HG03066 (cell line): ENCODE measurements around the gene TCTN1.

ENCODE experiments used
- ATAC-seq: cut with Tn5 transposase; IDR thresholded peaks from one replicate; pipeline ENCODE4 v1.9.1; 2021; ENCODE audit warnings: low read depth; ENCODE audit not compliant: unreplicated experiment

Gene TCTN1

DNA sequence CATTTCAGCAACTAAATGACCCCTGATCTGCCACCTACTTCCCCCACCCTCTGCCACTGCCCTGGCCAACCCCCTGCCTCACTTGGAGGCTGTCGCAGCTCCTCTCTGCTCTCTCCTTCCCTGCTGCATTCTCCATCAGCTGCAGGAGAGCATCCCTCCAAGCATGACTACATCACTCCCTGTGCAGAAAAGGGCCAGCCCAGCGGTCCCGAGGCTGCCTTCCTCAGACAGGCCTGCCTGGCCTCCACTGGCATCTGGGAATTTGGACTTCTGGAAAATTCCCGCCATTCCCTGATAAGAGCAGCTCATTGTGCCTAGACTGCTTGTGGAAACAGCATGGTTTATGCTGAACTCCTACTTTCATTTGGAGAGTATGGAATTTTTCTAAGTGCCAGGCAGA lies 62.2 kb downstream of the TCTN1 start:
- ATAC-seq: no peak

DNA sequence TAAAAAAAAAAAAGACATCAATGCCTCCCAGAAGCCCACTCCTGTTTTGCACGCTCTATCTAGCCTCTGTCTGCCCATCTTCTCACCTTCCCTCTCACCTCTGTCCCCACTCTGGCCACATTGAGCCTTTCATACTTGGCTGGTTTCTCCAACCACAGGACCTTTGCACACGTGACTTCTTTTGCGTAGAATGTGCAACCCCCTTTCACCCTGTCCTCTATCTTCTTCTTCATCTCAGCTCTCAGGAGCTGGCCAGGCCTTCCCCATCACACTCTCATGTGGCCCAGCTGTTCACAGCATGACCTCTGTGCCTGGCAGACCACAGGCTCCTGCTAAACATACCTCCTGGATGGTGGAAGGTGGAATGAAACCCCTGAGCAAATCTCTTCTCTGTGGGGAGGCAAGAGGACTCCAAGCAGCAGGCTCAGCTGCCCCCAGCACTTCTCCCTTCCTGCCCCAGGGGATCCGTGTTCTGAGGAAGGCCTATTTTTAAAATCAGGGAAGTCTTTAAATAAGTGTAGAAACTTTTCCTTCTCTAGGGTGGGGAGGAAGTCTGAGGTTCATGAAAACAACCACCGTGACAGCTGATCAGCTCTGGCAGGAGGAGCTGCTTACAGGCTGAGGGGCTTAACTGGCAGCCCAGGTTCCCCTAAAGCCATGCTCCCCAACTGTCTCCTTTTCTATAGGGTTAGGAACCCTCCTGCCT lies 63.4 kb downstream of the TCTN1 start:
- ATAC-seq: peak; percentile 80

DNA sequence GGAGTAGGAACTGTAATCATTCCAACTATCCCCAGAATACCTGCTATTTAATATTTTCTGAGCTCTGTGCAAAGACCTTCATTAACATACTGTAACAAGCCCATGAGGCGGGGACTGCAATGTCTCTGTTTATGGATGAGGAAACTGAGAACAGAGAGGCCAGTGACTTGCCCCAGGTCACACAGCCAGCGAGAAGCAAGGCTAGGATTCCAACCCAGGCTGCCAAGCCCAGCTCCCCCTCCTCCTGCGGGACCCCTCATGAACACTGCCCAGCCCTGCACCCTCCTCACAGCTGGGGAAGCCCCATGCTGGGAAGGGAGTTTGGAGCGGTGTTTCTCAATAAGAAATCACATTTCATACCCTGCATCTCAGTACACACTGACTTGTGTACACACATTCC lies 64.1 kb downstream of the TCTN1 start:
- ATAC-seq: no peak

DNA sequence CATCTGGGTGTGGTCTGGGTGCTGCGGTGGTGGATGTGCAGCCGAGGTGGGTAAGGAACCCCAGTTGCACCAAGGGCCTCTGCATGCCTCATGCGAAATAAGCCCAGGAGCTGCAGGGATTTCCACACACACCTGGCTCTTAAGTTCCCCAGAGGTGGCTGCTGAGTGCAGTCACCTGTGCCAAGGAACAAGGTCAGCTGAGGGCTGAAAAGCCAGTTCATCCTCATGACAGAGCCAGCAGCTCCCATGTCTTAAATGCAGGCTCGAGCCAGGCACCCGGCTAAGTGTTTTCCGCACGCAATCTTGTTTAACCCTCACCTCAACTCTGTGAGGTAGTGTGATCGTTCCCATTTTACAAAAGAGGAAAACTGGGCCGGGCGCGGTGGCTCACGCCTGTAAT lies 65.3 kb downstream of the TCTN1 start:
- ATAC-seq: no peak

DNA sequence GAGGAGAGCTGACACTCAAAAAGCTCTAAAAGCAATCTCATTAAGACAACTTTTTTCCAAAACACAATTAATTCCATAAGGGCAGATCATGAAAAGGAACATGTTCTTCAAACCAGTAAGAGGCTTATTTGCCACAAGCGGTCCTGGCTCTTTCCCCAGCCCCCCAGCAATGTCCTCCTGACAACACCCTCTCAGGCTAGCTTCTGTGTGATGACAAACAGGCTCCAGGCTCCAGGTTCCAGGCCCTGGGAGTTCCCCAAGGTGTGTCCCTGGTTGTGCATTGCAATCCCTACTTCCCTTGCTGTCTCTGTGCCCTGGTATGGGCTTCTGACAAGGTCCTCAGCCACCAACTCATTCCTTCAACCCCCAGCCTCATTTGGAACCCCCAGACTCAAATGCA lies 66.1 kb downstream of the TCTN1 start:
- no peak for ATAC-seq

DNA sequence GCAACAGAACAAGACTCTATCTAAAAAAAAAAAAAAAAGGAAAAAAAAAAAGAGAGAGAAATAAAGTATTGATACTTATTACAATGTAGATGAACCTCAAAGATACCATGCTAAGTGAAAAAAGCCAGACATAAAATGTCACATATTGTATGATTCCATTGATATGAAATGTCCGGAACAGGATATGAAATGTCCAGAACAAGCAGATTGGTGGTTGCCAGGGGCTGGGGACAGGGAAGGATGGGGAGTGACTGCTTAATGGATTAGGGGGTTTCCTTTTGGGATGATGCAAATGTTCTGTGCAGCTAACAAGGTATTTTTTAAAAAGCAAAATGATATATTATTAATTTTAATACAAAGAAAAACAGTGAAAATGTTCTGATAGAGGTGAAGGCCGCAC lies 70.0 kb downstream of the TCTN1 start:
- ATAC-seq: no peak

DNA sequence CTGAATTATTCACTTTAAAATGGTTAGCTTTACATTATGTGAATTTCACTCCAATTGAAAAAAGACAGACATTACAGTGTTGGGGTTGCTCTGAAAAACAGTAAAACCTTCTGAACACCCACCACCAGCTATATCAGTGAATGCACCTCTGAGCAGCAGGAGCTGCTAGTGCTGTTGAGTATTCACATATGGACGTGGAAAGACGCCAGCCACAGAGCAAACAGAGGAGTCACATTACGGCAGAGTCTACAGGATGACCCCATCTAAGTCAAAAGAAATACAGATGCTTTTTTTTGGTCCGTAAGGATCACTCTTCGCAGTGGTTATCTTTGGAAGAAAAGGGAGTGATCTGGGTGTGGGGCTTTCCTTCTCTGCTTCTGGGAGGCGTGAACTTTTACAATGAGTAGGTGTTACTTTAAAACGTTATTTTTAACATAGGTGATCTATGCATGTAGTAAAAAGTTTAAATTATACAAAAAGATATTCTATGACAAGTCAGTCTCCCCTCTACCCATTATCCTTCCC lies 70.4 kb downstream of the TCTN1 start:
- no peak for ATAC-seq

DNA sequence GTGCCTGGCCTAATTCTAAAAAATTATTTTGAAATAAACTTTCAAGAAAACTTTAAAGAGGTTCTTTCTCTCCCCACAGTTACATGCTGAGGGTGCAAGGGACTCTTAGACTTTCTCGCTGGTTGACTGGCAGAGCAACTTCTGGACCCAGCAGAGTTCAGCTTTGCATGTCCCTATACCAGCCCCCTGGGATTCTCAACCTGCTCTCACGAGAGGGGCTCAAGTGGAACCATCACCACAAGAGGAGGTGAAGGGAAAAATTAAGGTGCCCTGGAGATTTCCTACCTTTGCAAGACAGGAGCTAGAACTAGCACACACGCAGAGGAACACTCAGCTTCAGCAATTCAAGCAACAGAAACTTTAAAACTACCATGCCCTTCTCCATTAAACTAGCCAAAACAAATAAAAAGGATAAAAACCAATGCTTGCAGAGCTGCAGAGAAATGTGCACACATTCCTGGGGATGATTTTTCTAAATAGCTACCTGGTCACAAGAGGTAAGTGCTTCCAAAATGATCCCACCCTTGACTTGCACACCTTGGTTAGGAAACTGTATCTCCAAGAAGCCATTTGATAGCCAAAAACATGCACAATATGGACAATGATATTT lies 72.5 kb downstream of the TCTN1 start:
- no peak for ATAC-seq

DNA sequence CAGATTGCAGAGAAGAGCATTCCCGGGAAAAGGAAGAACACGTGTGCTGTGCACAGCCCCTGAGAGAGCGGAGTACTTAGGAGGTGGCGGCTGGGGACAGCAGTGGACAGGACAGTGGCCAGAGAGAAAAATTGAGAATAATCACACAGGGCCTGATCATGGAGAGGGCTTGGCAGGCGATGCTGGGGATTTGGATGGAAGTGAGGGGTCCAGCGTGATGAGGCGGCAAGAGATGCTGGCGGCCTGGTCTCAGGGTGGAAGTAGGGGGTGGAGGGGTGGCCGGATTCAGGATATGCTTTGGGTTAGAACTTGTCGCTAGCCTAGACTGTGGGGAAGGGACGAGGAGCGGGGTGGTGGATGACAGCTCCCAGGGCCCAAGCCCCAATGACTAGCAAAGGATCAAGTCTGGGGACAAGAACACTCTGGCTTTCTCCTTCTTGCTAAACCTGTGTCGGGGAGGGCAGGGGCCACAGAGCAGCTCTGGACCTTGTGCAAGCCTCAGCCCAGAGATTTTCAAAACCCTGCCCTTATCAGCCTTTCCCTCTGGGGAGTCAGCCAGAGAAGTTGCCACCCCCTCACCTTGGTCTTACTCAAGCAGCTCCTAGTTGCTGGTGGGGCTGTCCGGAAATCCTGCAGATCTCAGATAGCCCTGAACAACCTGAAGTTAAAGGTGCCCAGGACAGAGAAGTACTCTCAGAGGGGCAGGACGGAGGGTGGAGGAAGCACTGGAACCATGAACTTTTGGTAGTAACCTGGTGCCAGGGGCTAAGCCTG lies 73.7 kb downstream of the TCTN1 start:
- ATAC-seq: no peak

DNA sequence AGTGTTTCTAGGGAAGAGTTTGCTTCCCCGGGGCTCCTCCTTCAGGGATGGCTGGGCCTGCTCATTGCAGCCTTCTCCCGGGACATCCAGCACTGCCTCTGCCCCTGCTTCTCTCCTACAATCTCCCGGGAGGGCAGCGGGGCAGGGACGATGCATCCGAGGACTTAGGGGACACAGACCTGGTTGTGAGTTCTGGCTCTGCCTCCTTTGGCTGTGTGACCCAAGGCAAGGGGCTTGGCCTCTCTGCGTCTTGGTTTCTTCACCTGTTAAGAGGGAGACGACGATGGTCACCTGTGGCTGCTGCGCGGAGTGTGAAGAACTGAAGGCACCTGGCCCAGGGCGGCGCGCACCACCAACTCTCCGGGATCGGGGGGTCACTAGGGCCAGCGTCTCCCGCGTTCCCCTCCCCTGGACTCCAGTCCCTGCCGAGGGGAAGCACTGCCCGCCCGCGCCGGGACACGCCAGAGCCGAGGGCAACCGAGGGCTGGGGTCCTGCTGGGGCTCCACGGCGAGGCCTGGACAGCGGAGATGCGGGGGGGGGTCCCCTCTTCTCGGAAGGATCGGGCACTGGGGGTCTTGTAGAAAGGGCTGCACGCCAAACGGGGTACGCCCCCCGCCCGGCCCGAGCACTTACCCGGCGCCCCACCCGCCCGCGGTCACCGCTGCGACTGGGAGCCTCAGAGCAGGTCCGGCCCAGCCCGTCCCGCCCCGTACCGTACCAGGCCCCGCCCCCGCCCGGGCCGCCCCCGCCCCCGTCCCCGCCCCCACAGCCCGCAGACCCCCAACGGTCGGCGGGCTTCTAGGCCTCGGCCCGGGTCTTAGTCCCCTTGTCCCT lies 74.7 kb downstream of the TCTN1 start, which contains the start of gene HVCN1:
Gene HVCN1, minus strand, starts transcription at position 670 of the 835 bp plus-strand sequence. CDS start 5,870 bp downstream, outside the sequence.
- ATAC-seq: peak; percentile 27

DNA sequence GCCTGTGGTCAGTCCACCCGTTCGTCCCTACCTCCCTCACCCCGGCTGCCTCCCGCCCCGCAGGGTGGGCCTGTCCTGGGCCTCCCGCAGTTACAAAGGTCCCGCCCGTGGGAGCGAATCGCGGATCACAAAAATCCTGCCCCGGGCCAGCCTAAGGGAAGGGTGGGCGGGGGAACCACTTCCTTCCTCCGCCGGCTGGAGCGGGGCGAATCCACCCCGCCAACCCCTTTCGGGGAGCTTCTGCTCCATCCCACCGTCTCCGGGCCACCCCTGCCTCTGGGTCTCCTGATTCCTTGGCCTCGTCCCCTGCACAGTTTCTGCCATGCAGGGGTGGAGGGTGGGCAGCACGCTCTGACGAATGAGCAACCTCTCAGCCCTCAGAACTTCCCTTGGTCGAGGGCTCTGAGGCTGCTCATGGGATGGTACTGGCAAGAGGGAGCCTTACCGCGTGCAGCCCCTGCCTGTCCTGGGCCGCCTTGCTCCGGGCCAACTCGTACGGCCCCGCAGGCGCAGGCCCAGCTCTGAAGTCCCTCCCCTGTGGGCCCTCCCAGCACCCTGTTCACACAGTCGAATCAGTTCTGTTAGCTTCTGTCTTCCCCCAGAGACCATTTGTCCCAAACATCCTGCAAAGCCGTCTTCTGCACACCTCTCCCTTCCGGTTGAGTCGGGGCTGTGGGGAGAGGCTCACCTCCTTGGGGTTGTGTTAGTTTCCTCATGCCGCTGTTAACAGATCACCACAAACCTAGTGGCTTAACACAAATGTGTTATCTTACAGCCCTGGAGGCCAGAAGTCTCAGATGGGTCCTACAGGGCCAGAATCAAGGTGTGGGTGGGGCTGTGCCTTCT lies 75.6 kb downstream of the TCTN1 start:
- peak; percentile 45 for ATAC-seq

DNA sequence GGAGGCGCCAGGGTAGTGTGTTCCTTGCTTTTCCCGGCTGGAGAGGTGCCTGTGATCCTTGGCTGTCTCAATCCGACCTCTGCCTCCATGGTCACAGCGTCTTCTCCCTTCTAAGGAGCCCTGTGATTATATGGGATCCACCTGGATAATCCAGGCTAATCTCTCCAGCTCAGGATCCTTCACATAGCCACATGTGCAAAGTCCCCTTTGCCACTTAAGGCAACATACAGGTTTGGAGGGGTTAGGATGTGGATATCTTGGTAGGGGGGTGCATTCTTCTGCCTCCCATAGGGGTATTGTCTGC lies 76.2 kb downstream of the TCTN1 start:
- ATAC-seq: no peak

DNA sequence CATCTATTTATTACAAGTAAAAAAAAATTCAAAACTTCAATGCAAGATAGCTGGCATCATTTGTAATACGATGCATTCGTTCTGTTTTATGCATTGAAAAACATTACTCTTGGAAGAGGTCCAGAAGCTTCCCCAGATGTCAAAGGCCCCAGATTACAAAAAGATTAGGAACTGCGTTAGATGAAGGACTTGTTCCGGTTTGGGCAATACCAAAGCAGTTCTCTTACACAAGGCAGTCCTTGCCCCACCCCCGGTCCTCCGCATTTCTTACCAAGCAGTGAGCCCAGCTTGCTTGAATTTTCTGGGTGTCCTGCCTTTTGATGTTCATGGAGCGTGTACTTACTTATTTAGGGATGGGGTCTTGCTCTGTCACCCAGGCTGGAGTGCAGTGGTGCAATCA lies 79.8 kb downstream of the TCTN1 start:
- no peak for ATAC-seq

DNA sequence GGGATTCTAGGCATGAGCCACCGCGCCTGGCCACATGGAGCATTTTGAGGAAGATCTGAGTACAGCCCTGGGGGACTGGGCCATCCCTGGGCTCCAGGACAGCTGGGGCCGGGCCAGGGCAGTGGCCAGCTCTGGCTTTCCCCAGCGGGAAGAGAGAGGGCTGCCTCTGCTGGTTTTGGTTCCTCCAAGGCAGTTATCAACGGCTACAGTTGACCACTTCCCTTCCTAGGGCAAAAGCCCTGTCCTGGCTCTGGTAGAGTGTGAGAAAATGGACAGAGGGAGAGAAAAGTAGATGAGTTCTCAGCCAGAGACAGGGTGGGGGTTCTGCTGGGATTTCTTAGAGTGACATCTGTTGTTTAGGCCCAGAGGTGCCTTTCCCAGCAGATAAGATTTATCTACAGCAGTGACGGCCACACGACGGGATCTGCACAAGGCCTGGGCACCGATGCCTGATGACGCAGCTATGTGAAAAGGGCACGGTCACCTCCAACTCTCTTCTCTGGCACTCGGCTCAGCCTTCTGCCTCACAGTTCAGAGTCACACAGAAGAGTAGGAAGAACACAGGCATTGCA lies 80.5 kb downstream of the TCTN1 start:
- ATAC-seq: no peak

DNA sequence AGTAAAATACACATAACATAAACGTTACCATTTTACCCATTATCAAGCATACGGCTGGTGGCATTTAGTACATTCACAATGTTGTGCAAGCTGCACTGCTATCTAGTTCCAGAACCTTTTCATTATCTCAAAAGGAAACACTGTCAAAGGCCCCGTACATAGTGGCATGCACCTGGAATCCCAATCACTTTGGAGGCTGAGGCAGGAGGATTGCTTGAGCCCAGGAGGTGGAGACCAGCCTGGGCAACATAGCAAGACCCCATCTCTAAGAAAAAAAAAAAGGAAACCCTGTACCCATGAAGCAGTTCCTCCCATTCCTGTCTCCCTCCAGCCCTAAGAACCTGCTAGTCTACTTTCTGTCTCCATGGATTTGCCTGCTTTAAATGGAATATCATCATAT lies 82.4 kb downstream of the TCTN1 start:
- no peak for ATAC-seq

DNA sequence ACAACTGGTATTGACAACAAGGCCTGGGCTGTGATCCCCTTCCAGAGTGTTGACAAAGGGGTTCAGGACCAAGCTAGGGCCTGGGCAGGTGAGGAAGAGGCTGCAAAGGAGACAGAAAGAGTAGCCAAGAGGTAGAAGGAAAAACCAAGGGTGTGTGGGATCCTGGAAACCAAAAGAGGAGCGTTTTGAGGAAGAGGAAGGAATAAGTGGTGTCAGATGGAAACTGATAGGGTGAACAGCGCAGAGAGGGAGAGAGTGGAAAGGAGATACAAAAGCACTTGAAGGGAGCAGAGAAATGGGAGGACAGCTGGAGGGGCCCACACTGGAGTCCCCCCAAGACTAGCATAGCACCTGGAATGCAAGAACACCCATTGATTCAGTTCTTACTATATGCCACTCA lies 83.3 kb downstream of the TCTN1 start:
- no peak for ATAC-seq

DNA sequence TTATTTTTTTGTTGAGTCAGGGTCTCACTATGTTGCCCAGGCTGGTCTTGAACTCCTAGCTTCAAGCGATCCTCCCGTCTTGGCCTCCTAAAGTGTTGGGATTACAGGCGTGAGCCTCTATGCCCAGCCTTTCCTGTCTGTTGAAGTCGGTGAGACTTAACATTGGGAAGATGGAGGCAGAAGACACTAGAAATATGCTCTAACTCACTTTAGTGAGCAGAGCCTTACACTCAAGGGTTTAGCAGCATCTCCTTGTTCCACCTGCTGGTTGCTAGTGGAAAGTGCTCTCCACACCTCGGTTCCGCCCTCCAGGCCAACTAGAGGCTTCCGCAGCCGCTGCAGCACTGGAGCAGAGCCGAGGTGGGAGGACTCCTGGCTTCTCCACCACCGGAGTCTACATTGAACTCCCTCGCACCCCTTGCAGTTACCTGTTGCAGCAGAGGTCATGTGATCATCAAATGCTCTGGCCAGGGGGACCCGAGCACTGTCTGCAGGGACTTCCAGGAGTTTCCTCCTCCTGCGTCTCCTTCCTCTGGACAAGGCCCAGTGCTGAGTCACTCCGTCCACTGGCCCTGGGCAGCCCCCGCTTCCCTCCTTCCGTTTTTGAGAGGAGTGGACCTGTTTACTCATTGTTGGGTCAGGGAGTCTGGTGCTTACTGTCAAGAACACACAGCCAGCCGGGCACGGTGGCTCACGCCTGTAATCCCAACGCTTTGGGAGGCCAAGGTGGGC lies 84.4 kb downstream of the TCTN1 start:
- peak; percentile 87 for ATAC-seq
